ENCODE measurements around the gene SPIN2B. TPM values are rescaled to one million over a fixed set of nuclear protein-coding genes. Genes with fewer than 3 reads are reported as not detected.

SPIN2B gene
- total RNA-seq, 1 donor from 2014 or later: 9.3 TPM

DNA sequence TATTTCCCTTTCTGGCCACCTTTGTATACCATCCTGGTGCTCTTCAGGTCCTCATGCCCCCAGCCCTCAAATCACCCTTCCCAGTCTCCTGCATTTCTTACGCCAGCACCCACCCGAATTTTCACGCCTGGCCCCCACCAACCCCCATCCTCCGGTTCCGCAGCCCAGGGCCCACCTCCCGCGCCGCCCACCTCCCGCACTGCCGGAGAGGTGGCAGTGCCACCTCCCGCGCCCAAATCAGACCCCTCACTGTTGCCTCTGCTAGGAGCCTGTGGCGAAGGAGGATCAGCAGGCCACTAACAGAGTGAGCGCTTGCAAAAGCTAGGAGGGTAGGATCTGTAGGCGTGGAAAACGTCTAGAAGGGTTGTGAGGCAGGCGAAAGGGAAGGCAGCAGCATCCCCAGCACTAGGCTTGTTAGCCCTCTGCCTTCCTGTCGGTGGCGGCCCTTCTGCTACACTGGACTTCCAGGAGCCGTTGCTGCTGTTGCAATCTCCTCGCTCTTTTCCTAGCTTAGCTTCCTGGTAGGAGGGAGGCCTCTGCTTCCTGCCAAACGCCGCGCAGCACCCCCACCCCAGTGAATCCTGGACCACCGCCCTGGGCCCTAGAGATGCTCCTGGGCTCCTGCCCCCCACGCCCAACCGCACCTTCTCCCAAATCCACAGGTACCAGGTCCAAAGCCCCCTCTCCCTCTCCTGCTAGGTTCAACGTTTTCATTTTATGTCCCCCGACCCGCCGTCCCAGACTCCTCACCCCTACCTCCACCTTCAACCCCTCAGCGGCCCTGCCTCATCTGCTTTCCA is 51.0 kb downstream of the SPIN2B start:
- no peak for DNase-seq (ENCODE audit: low read depth in 2 of 2)

Other genes with a start within 250 kb of the SPIN2B start
- gene SPIN3, start 126.0 kb downstream of the SPIN2B start, total RNA-seq: 2.8 and 6.7 TPM in 2 replicates
- under 0.01 and 0.20 TPM in 2 replicates for gene SPIN2A, start 15.8 kb upstream of the SPIN2B start, total RNA-seq
- 0.22 and 0.60 TPM in 2 replicates for gene FAAH2, start 165.2 kb upstream of the SPIN2B start, total RNA-seq

Data from lung microvascular endothelial cell (primary cell).